ENCODE data around the gene TBC1D25.

DNA sequence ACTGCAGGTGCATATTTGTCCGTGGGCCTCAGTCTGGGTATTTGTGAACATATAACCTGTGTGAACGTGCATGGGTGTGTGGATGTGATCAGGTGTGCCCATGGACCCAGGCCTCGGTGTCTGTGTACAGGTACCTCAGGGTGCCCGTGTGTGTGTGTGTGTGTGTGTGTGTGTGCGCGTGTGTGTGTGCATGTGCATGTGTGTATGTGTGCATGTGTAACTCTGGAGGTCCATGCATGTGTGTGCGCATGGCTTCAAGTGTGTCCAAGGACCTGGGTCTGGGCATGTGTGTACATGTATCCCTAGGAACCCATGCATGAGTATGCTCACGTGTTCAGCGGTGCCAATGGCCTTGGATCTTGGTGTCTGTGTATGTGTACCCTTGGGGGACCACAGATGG lies 47.7 kb upstream of the TBC1D25 start:
- TF ChIP-seq, protein P1, sequence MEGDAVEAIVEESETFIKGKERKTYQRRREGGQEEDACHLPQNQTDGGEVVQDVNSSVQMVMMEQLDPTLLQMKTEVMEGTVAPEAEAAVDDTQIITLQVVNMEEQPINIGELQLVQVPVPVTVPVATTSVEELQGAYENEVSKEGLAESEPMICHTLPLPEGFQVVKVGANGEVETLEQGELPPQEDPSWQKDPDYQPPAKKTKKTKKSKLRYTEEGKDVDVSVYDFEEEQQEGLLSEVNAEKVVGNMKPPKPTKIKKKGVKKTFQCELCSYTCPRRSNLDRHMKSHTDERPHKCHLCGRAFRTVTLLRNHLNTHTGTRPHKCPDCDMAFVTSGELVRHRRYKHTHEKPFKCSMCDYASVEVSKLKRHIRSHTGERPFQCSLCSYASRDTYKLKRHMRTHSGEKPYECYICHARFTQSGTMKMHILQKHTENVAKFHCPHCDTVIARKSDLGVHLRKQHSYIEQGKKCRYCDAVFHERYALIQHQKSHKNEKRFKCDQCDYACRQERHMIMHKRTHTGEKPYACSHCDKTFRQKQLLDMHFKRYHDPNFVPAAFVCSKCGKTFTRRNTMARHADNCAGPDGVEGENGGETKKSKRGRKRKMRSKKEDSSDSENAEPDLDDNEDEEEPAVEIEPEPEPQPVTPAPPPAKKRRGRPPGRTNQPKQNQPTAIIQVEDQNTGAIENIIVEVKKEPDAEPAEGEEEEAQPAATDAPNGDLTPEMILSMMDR (IDR thresholded peaks at IDR 0.05), result no peak
- TF ChIP-seq POLR2AphosphoS5 (IDR thresholded peaks at IDR 0.05), result no peak

All from prostate gland (tissue), 2 donors.